Measurements from ENCODE around the gene KIRREL3.
A peak's percentile ranks its signal among the peaks of the same experiment; 100 is the strongest.

Gene KIRREL3

GRCh38 chr11:126456783-126457542, 543.6 kb downstream of the KIRREL3 start:
- DNase-seq: peak in 1 of 3 donors; percentile 45

GRCh38 chr11:126456089-126456488, 544.5 kb downstream of the KIRREL3 start:
- DNase-seq: no peak

- DNase-seq: no peak
These were observed 548.1 kb downstream of the KIRREL3 start for GRCh38 chr11:126452241-126453101.

GRCh38 chr11:126451211-126451802, 549.3 kb downstream of the KIRREL3 start:
- no peak for DNase-seq

- DNase-seq: no peak
These were observed 549.8 kb downstream of the KIRREL3 start for GRCh38 chr11:126450806-126451205.

- DNase-seq: no peak
These were observed 550.4 kb downstream of the KIRREL3 start for GRCh38 chr11:126450198-126450597.

- DNase-seq: no peak
These were observed 554.0 kb downstream of the KIRREL3 start for GRCh38 chr11:126446581-126446980.

- no peak for DNase-seq
These were observed 556.5 kb downstream of the KIRREL3 start for GRCh38 chr11:126444072-126444471.

GRCh38 chr11:126443120-126443519, 557.5 kb downstream of the KIRREL3 start:
- DNase-seq: no peak

GRCh38 chr11:126440792-126441514, 559.6 kb downstream of the KIRREL3 start:
- DNase-seq: peak; percentile 74 to 82 (median 82)

GRCh38 chr11:126440276-126440675, 560.3 kb downstream of the KIRREL3 start:
- DNase-seq: no peak

- peak; percentile 25 to 68 (median 35) for DNase-seq
These were observed 561.9 kb downstream of the KIRREL3 start for GRCh38 chr11:126438691-126439090.

- no peak for DNase-seq
These were observed 562.3 kb downstream of the KIRREL3 start for GRCh38 chr11:126438272-126438671.

- DNase-seq: no peak
These were observed 562.8 kb downstream of the KIRREL3 start for GRCh38 chr11:126437731-126438130.

- no peak for DNase-seq
These were observed 564.3 kb downstream of the KIRREL3 start for GRCh38 chr11:126436209-126436755.

- DNase-seq: no peak
These were observed 565.6 kb downstream of the KIRREL3 start for GRCh38 chr11:126434950-126435335.

GRCh38 chr11:126433989-126434949, 566.3 kb downstream of the KIRREL3 start:
- no peak for DNase-seq

GRCh38 chr11:126433244-126433846, 567.2 kb downstream of the KIRREL3 start:
- DNase-seq: no peak

GRCh38 chr11:126432525-126432924, 568.0 kb downstream of the KIRREL3 start:
- no peak for DNase-seq

GRCh38 chr11:126432065-126432461, 568.5 kb downstream of the KIRREL3 start:
- no peak for DNase-seq

Data from suppressor macrophage treated with lipopolysaccharide for 1 hour (primary cell).